ENCODE measurements around the gene MT1X.
"Not testable (repeated sequence)": the region's sequence is repeated elsewhere in the genome, so short reads cannot be mapped to it uniquely, and the experiment has no call there.

Gene MT1X

DNA sequence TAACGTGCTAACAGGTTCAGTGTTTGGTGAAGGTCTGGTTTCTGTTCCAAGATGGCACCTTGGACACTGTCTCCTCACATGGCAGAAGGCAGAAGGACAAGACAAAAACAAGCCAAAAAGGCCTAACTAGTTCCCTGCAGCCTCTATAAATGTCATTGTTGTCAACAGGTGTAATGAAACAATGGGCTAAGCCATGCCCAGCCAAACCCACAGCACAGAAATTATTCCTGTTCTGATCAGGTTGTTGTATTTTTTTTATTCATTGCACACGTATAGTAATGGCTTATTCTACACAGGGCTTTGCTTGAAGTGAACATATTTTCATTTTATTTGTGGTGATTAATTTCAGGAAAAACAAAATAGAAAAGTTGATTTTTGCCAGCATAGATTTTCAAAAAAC lies 31.5 kb downstream of the MT1X start:
- no peak for DNase-seq

DNA sequence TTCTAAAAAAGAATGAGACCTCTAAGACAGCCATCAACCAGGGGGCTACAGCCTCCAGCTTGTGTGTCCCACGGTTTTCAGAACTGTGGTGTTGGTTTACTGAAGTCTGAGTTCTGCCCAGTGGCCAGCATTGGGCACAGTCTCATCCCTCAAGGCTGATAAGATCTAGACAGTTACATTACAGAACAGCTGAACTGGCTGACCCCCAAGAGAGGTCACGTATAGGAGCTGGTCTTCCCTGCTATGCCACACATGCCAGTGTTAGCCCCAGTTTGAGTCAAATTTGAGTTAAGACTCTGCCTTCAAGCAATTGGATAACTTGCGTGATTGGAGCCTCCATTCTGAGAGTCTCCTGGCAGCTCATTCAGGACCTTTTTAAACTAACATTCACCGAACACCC lies 32.9 kb downstream of the MT1X start:
- no peak for DNase-seq

DNA sequence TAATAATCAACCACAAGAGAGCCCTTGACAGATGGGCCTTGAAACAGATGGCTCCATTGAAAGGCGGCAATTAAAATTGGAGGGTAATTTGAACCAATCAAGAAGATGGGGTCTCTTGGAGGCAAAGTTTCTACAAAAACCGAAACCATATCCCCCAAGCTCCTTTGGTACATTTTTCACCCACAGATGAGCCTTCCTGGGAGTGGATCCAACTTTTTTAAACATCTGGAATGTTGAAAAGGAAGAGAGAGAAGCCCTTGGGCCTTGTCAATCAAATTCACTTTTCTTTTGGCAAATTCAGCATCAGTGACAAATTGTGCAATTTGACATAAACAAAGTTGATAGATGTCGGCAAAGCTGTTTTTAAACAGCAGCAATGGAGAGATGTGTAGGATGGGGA lies 34.5 kb downstream of the MT1X start:
- DNase-seq: no peak

- DNase-seq: not testable (repeated sequence)
Observed at GRCh38 chr16:56717532-56717931, 35.3 kb downstream of the MT1X start.

GRCh38 chr16:56722200-56722842 lies 40.1 kb downstream of the MT1X start:
- DNase-seq: no peak

DNA sequence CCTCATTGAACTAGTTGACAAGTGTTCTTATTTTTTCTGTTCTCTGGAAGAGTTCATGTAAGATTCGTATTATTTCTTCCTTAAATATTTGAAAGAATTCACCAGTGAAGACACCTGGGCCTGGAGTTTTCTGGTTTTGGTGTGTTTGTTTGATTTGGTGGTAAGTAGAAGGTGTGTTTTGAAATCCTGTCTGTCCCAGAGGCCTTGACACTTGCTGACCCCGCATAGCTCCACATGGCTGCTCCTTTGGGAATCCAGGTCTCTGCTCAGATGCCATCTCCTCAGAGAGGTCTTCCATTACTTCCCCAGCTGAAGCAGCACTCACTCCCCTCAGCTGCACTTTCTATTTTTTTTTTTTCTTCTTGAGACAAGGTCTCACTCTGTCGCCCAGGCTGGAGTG lies 41.9 kb downstream of the MT1X start:
- no peak for DNase-seq

GRCh38 chr16:56726283-56726682 lies 44.0 kb downstream of the MT1X start:
- no peak for DNase-seq

- DNase-seq: no peak
Observed at GRCh38 chr16:56726926-56727325, 44.7 kb downstream of the MT1X start.

DNA sequence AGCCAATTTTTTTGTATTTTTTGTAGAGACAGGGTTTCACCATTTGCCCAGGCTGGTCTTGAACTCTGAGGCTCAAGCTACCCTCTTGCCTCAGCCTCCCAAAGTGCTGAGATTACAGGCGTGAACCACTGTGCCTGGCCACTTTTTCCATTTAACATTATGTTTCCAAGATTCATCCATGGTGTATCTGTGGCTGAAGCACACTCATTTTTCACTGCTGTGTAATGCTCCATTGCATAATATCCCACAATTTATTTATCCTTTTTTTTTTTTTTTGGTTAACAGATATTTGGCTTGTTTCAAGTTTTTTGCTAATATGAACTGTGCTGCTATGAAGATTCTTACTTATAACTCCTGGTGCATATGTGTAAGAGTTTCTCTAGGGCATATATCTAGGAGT lies 45.8 kb downstream of the MT1X start:
- no peak for DNase-seq

GRCh38 chr16:56728980-56729734 lies 46.9 kb downstream of the MT1X start:
- peak; percentile 24 for DNase-seq

- DNase-seq: peak; percentile 96
Observed at GRCh38 chr16:56729735-56730662, 47.7 kb downstream of the MT1X start, which contains the start of gene NUP93. Gene NUP93 (plus strand): TSS chr16:56730129. CDS start chr16:56748248, 18,119 bp downstream.

DNA sequence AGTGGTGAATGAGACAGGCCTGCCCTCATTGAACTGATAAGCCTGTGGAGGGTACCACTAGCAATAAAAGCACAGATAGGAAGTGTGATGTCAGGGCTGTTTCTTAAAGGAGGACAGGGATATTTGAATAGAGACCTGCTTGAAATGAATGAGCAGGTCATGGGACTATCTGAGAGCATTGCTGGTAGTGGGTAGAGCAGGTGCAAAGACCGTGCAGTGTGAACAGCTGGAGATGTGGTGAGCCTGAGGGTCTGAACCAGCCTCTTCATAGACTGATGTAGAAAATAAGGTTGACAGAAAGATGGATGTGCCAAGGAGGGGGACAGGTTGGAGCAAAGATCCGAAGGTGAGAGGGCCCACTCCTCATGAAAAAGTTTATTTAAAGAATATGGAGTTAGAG lies 50.1 kb downstream of the MT1X start:
- no peak for DNase-seq

GRCh38 chr16:56732832-56733231 lies 50.6 kb downstream of the MT1X start:
- DNase-seq: no peak
